CD1c-positive myeloid dendritic cell (primary cell): ENCODE data around the gene CDNF.
A peak's percentile ranks its signal among the peaks of the same experiment; 100 is the strongest.
"Not testable (repeated sequence)": the region's sequence is repeated elsewhere in the genome, so short reads cannot be mapped to it uniquely, and the experiment has no call there.

Experiments used
- DNase-seq: peaks from one replicate; pipeline ENCODE4 v3.0.0-alpha.2; 2016; ENCODE audit errors: extremely low spot score

The CDNF gene

GRCh38 chr10:14837757-14838581 lies at the start of gene CDNF, which contains the start of the genes HSPA14 and MSANTD7:
Gene CDNF (minus strand): TSS chr10:14838037. CDS start chr10:14837946, 91 bp downstream.
Gene HSPA14 (plus strand): TSS chr10:14838306. CDS start chr10:14838403, 97 bp downstream.
Gene MSANTD7 (plus strand): TSS chr10:14838306. CDS start chr10:14842285, 3,979 bp downstream.
- peak; percentile 100 for DNase-seq

- peak; percentile 43 for DNase-seq
Measured at GRCh38 chr10:14884082-14884481, 46.2 kb upstream of the CDNF start.

GRCh38 chr10:14880229-14880628 lies 42.4 kb upstream of the CDNF start:
- DNase-seq = no peak

GRCh38 chr10:14879928-14880193 lies 42.0 kb upstream of the CDNF start:
- no peak for DNase-seq

- peak; percentile 55 for DNase-seq
Measured at GRCh38 chr10:14879124-14879927, 41.5 kb upstream of the CDNF start.

- DNase-seq = peak; percentile 98
Measured at GRCh38 chr10:14878266-14879123, 40.7 kb upstream of the CDNF start, which contains the start of gene SUV39H2. Gene SUV39H2 (plus strand): TSS chr10:14878866. CDS start chr10:14878889, 23 bp downstream.

GRCh38 chr10:14876764-14877163 lies 38.9 kb upstream of the CDNF start:
- DNase-seq = no peak

GRCh38 chr10:14875941-14876340 lies 38.1 kb upstream of the CDNF start:
- no peak for DNase-seq

GRCh38 chr10:14873090-14873760 lies 35.4 kb upstream of the CDNF start:
- DNase-seq = no peak

- not testable (repeated sequence) for DNase-seq
Measured at GRCh38 chr10:14864871-14865270, 27.0 kb upstream of the CDNF start.

GRCh38 chr10:14864466-14864865 lies 26.6 kb upstream of the CDNF start:
- DNase-seq = not testable (repeated sequence)

GRCh38 chr10:14860791-14861190 lies 23.0 kb upstream of the CDNF start:
- DNase-seq = no peak

- no peak for DNase-seq
Measured at GRCh38 chr10:14859775-14860174, 21.9 kb upstream of the CDNF start.

GRCh38 chr10:14859043-14859442 lies 21.2 kb upstream of the CDNF start:
- no peak for DNase-seq

- DNase-seq = no peak
Measured at GRCh38 chr10:14858338-14858960, 20.6 kb upstream of the CDNF start.

GRCh38 chr10:14855453-14855852 lies 17.6 kb upstream of the CDNF start:
- no peak for DNase-seq

- DNase-seq = no peak
Measured at GRCh38 chr10:14852236-14852635, 14.4 kb upstream of the CDNF start.

- no peak for DNase-seq
Measured at GRCh38 chr10:14844948-14845347, 7.1 kb upstream of the CDNF start.

GRCh38 chr10:14843327-14843988 lies 5.6 kb upstream of the CDNF start:
- DNase-seq = no peak

- no peak for DNase-seq
Measured at GRCh38 chr10:14840178-14840577, 2.3 kb upstream of the CDNF start.
